ENCODE measurements around the gene KCNMB1. TPM values are rescaled to one million over a fixed set of nuclear protein-coding genes. Genes with fewer than 3 reads are reported as not detected.
"Not testable (repeated sequence)": the region's sequence is repeated elsewhere in the genome, so short reads cannot be mapped to it uniquely, and the experiment has no call there.

The KCNMB1 gene
- total RNA-seq, 1 donor from 2014 or later: 0.64 TPM

DNA sequence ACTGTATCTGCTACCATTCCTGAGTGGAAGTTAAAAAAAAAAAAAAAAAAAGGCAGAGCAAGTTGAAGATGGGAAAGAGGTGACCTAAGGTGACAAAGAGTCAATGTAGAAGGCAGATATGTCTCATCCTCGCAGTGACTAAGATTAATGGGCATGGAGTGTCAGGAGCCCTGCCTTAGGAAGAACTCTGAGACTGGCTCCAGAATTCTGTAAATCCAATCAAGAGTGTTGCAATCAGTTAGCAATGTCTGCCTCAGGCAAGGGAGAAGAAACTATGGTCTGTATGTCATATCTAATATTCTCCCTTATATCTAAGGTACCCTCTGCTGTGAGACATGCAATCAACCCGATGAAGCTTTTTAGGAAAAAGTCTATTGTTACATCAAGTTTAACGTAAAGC, 24.7 kb upstream of the KCNMB1 start:
- ATAC-seq: no peak

DNA sequence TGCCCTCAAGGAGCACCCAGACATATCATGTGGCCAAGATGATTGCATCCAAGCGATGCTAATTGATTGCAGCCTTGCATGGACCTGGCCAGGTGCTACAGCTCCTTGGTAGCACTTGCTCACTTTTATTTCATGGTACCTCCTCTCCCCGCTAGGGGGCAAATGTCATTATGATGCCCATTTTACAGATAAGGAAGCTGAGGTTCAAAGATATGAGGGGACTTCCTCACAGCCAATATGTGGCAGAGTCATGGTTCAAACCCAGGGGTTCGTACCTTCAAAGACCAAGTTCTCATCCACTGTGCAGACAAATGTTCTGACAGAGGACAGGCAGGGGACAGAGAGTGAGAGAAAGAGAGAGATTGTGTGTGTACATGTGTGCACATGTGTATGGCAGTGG, 21.9 kb upstream of the KCNMB1 start:
- no peak for ATAC-seq

DNA sequence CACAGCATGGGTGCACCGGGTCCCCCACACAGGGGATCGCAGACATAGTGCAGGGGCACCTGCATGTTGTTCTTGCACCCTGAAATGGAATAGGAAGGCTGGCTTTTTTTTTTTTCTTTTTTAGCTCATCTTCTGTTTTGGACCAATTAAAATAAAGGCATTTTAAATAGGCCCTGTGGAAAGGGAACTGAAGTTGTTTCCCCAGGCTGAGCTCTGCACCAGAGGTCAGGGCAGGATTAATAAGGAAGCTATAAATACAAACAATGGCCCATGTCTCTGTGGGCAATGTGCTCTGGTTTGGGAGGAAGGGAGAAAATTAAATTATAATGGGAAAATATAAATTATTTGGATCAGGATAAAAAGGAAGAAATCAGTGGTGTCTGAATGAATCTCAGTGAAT, 21.2 kb upstream of the KCNMB1 start:
- ATAC-seq: no peak

DNA sequence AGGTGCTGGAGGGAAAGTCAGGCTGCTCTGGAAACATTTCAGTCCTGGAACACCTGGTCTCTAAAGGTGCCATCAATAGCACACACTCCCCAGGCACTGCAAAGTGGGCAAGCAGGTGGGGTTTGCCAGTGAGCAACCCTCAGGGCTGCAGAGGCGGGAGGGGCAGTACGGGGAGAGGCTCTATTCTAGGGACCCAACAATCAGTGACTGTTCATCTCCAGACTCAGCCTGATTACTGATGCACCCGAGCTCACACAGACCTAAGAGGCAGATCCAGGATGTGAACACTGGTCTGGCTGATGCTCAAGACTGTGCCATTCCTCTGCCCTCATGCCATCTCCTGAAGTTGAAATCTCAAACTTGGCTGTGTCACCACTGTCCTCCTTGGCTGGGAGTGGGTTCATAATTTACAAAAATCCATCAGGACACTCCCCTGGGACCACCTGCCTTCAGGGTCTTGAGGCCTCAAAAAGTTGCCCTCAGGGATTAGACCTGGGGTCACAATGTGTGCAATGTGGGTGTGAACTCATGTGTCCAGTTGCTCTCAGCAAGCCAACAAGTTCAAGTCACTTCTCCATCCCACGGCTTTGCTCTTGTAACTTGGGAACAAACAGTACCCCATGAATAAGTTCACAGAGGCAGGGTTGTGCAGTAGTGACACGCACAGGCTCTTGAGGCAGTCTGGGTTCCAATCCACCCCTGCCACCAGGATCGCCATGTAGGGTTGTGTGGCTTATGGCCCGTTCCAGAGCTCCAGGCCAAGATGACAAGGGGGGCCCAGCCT, 19.9 kb upstream of the KCNMB1 start:
- no peak for ATAC-seq

DNA sequence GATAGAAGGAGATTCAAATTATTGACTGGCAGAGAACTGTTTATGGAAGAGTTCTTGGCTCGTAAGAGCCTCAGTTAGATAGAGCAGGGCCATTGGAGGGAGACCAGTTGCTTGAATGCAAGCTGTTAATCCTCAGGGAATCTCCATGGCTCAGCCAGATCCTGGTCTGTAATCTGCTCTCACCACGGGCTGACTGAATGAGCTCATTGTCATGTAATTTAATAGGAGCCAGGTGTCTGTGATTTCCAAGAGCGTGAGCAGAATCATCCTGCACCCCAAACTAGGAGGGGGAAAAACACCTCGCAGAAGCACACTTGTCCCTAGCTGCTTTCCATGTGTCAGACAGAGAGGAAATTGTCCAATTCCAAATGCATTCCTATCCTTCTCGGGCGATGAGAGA, 19.1 kb upstream of the KCNMB1 start:
- no peak for ATAC-seq

DNA sequence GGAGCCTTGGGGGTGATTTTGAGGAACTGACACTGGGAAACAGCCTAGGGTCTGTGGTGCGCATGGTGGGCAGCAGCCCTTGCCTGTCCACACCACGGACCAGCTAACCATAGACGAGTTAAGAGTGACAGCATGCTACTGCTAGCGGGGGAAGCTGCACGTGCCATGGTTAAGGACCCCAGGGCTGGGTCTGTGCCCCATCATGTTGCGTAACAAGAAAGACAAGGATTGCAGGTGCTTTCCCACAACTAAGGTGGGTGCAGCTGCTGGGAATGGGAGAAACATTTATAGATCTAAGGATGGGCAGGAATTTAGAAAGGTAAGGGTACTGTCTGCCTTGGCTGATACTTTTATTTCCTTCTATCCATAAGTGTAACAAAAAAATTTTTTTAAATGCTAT, 17.9 kb upstream of the KCNMB1 start:
- no peak for ATAC-seq

DNA sequence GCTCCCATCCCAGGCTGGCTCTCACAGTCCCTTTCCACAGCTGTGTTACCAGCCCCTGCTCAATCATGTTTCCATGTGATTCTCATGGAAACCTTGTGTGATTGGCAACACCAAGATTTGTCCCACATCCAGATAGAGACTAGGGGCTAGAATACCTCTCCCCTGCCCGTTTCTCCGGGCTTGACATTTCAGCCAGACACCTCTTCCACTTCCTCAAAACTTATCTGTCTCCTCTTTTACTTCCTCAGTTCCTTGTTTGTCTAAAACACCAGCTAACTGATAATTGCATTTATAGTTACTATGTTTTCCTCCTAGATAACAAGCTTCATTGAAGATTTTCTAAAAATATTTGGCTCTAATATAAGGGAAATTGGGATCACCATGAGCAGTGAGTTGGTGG, 16.6 kb upstream of the KCNMB1 start:
- ATAC-seq: no peak

DNA sequence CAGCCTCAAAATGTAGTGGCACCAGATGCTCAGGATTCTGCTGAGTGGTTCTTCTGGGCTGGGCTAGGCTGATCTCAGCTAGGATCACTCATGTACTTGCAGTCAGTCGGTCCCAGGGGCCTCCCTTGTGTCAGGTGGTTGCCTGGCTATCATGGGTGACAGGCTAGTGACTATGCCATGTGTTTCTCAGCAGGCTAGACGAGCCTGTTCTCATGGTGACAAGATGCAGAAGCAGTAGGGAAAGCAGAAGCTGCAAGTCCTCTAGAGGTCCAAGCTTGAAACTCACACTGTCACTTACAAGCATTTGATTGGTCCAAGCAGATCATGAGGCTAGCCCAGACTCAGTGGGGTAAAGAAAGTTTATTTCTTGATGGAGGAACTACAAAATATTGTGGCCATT, 15.2 kb upstream of the KCNMB1 start:
- no peak for ATAC-seq

DNA sequence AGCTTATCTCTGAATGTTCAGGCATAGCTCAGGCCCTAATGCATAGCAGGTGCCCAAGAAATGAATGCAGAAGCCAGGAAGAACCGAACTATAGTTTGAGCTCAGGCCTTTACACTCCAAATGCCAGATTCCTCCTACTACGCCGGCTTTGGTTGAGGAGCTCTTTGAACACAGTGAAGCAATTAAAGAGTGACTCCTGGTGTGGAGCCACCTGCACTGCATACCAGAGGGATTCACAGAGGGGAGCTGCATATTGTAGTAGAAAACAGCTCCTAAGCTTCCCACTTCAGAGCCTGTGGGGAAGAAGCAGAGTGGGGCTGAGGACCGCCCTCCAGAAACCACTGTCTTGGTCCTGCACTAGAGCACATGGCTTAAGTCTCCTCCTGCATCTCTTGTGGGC, 14.5 kb upstream of the KCNMB1 start:
- ATAC-seq: no peak

DNA sequence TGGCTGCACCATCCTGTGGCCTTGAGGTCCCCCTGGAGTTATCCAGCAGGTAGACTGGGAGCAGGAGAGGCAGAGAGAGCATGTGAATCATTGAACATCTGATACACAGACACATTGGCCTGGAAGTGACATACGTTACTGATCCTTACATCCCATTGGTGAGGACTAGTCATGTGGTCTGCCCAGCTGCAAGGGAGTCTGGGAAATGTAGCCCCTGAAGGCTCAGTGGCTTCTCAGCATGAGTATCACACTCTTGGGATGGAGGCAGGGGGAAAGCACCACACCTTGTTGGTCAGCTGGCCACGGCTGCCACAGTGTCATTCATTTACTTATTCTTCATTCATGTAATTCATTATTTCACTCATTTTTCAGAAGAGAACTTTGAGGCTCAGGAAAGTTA, 13.3 kb upstream of the KCNMB1 start:
- no peak for ATAC-seq

DNA sequence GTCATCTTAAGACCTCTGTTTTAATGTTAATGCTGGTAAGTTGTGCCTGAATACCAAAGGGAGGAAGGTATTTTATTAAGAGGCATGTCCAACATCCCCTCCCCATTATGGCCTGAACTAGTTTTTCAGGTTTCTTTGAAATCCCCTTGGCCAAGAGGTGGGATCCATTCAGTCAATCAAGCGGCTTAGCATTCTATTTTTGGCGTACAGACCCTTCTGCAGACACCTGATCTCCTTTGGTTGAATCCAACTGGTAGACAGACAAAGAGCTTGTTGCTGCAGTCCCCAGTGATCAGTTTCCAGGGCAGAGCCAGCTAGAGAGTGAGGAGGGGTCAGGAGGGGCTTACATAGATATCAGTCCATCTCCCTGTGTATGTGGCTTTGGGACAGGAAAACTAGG, 7.9 kb upstream of the KCNMB1 start:
- no peak for ATAC-seq

DNA sequence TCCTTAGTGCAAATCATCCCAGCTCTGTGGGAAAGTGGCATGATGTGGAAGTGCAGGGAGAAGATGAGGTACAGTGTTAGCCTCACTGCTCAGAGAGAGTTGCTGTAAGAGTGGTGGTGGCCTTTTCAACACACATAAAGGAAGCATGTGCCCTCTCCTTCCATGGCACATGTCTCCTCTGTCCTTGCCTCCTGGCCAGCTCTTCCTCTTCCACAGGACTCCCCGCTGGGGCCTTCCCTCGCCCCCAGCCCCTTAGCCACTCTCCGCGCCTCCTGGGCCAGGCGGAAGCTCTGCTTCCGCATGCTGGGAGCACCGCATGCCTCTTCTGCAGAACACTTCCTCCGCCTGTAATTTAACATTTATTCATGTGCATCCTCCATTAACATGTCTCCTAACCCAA, 4.8 kb upstream of the KCNMB1 start:
- no peak for ATAC-seq

DNA sequence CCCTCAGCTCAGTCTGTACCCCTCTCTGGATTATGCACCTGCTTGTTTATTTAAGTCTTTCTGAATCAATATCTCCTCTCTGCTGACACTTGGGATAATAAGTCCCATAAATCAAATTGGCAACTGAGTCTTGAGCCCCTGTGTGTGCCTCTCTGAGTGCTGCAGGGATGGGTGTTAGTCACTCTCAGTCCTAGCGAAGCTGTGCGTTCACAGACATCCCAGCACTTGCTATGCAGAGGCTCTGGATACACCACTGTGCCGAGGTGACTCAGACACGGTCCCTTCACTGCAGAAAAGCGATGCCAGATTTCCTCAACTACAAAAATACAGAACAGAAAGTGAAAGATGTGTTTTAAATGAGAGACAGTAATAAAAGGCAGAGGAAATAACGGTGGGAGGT, 4.1 kb upstream of the KCNMB1 start:
- ATAC-seq: no peak

DNA sequence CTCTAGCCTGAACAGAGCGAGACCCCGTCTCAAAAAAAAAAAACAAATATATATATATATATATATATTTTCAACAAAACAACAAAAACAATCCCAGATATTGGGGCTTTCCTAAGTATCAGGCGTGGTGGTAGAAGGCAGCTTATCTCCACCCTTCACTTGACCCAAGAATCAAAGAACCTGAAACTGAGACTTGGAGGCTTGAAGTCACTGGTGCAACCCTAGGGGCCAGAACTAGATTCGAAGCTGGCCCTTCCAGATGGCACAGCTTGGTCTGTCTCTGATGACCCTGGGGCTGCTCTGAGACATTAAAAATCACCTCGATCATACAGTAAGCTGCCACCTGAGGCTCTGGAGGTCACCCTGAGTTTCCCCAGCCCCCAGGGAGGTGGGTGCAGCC, 1.3 kb upstream of the KCNMB1 start:
- ATAC-seq: no peak

DNA sequence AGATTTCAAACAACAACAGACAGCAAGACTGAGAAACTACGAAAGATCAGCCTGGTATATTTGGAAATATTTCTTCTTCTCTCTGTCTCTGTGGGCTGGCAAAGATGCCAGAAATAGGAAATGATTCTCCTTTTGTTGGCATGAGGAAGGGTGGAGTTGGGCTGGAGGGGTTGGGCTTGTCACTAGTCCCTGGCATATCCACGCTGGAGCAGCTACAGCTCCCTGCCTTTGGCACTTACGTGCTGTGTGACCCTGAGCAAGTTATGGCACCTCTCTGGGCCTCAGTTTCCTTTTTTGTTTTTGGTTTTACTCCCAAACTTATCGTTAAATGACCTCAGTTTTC, 354 bp upstream of the KCNMB1 start:
- no peak for ATAC-seq

DNA sequence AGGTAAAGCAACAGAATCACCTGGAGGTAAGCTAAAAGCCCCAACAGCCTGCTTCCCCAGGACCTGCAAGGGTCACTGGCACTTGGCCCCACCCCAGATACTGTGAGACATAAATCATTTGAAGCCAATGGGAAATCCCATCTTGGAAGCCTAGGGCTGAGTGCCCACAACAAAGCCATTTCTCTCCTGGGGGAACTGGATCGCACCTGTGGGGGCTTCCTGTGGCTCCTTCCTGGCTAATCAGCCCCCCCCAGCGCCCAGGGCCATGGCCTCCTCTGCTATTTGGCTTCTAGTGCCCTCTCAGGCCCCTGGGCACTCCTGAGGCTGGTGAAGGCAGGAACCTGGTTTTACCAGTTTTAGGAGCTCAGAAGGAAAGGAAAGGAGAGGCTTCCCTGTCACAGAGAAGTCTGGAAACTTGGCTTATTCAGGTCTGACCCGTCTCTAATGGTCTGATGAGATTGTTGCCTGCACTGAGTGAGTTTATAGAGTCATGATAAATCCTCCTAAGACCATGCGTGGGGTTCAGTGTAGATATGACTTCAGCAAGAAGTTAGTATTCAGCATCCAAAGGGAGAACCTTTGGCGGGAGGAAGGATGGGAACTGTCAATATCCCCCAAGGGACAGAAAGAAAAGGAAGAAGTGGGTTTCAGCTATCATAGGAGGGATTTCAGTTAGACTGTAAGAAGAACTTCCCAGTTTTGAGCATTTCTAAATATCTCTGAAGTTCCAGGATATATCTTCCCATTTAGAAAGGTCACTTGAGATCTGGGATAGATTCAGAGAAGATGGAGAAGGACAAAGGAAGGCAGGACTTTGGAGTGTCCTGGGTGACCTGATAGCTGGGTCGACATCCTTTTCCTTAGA, 1.2 kb downstream of the KCNMB1 start:
- no peak for ATAC-seq

DNA sequence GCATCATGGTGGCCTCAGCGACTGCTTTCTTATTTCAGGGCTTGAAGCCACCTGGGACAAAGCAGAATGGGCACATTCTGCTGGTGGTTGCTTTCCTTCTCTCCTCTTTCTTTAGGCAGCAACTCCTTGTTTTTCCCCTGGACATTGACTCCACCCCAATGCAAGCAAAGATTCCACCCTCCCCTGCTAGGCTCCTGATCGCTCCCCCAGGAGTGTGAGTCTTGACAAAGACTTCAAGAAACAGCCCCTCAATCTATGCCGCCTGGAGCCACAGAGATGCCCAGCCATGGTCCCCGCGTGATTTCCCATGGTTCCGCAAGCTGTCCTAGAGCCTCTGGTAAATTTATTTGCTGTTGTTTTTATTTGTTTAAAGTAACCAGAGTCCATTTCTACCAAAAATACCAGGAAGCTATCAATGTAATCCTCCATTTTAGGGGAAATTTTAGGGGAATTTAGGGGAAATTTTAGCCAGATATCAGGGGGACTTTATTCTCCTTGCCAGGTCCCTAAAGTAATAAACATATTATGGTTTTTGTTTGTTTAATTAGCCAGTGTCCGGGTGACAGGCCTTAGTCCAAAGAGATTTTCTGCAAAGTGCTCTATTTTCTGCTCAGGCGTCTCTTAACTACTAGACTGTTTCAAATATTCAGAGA, 2.3 kb downstream of the KCNMB1 start:
- ATAC-seq: no peak

DNA sequence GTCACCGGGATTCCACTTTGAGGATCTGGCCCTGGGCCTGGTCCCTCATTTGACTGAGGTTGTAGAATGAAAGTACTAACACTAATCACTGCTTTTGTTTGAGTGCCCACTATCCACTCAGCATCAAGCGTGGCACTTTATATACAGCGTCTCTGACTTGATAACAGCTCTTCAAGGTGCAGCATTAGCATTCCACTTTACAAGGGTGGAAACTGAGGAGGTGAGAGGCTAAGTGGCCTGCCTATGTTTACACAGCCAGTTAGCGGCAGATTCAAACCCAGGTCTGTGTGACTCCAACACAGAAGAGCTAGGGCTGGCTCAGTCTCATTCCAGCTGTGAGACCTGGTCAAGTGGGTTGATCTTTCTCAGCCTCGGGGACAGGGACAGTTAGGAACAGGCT, 5.9 kb downstream of the KCNMB1 start:
- ATAC-seq: no peak

DNA sequence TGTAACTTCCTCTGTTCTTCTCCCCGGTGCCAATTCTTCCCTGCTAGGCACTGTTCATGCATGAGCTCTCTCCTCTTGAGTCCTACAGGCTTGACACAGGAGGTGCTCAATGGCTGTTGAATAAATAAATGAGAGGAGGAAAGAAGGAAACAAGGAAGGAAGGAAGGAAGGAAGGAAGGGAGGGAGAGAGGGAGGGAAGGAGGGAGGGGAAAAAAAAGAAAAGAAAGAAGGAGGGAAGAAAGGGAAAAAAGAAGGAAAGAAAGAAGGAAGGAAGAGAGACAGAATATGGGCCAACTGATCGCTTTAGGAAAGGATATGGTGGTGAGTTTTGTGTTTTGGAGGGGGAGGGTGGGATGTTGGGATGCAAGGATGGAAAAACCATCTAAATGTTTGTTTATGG, 6.4 kb downstream of the KCNMB1 start:
- no peak for ATAC-seq

DNA sequence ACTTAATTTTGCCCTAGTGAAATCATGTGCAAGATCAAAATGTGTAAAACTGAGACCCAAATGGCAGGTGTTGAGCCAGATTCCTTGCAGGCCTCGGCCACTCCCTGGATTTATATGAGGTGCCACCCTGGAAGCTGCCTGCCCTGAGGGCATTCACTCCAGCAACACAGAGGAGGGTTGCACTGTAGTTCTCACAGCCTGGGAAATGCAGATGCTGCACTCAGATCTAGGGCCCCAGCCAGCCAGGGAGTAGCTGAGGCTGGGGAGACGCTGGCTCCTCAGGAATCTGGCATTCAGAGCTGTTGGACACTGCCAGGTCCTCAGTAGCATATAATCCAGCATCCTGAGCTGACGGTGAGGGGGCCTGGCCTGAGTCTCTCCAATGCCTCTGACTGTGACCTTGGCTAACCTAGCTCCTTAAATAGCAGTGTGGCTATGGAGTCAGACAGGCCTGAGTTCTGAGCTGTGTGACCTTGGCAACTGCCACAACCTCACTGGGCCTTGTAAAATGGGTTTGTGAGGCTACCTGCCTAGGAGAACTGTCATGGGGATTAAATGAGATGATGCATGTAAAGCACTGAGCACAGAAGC, 8.7 kb downstream of the KCNMB1 start:
- no peak for ATAC-seq

DNA sequence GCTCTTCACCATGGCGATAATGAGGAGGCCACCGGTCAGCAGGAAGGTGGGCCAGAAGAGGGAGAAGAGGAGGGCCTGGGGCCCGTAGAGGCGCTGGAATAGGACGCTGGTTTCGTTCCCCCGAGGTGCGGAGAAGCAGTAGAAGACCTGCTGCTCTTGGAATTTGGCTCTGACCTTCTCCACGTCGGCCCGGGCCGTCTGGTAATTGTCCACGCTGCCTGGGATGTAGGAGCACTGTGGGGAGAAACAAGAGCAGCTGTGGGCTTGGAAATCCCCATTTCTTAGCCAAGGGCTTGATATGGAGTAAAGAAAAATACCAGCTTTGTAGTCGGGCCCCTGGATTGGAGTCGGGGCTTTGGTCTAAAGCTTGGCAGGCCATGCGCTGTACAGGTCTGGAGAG, 10.4 kb downstream of the KCNMB1 start:
- no peak for ATAC-seq

DNA sequence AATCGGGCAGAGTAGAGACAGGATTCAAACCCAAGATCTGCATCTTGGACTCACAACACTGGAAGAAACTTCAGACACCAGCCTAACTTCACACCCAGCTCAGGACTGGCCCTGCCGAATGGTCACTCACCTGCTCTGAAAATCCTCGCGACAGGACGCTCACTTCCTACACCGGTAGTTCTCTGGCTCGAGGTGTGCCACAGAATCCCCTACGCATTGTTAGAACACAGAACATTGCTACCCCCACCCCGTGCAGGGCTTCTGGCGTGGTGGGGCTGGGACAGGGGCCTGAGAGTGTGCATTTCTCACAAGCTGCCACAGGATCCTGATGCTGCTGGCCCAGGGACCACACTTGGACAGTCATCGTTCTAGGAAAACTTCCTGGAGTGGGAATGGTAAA, 12.1 kb downstream of the KCNMB1 start:
- ATAC-seq: no peak

DNA sequence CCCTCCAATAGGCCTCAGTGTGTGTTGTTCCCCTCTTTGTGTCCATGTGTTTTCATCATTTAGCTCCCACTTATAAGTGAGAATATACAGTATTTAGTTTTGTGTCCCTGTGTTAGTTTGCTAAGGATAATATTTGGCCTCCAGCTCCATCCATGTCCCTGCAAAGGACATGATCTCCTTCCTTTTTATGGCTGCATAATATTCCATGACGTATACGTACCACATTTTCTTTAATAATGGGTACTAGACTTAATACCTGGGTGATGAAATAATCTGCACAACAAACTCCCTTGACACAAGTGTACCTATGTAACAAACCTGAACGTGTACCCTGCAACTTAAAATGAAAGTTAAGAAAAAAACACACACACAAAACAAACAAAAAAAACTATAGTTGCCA, 12.6 kb downstream of the KCNMB1 start:
- not testable (repeated sequence) for ATAC-seq

Measured in esophagus mucosa (tissue), 1 donor.